C4-2B (cell line): ENCODE measurements around the gene OTOG.

Experiments
- H3K27ac ChIP-seq: fragments of 450-650 bp; 2 replicates; pipeline ENCODE4 v1.5.1; 2017
- CTCF ChIP-seq: fragments of 450-650 bp; conservative IDR thresholded peaks from 2 replicates; pipeline ENCODE4 v1.5.1; 2017; ENCODE audit warnings: mild to moderate bottlenecking
- ZFX ChIP-seq: fragments of 450-650 bp; IDR thresholded peaks from 2 replicates; pipeline ENCODE4 v1.6.1; 2017

OTOG gene

GRCh38 chr11:17643506-17644405, 96.7 kb downstream of the OTOG start:
- H3K27ac ChIP-seq, result no peak overlapping the region
- TF ChIP-seq CTCF, result no peak
- no peak for TF ChIP-seq ZFX

GRCh38 chr11:17645190-17645970, 98.3 kb downstream of the OTOG start:
- TF ChIP-seq CTCF (no peak), ZFX (no peak)
- no peak overlapping the region for H3K27ac ChIP-seq

- no peak overlapping the region for H3K27ac ChIP-seq
- TF ChIP-seq CTCF (no peak), ZFX (no peak)
These were observed 99.5 kb downstream of the OTOG start for GRCh38 chr11:17646451-17647145.

- TF ChIP-seq CTCF, result no peak
- no peak for TF ChIP-seq ZFX
These were observed 101.5 kb downstream of the OTOG start for GRCh38 chr11:17648528-17648927.

GRCh38 chr11:17649261-17649660, 102.2 kb downstream of the OTOG start:
- H3K27ac ChIP-seq, result no peak overlapping the region
- no peak for TF ChIP-seq ZFX
- no peak for TF ChIP-seq CTCF

More at GRCh38 chr11:17648528-17648927, 101.5 kb downstream of the OTOG start:
- H3K27ac ChIP-seq, result no peak overlapping the region

GRCh38 chr11:17649696-17650095, 102.6 kb downstream of the OTOG start:
- TF ChIP-seq ZFX (no peak), CTCF (no peak)
- no peak overlapping the region for H3K27ac ChIP-seq
